ENCODE results near the gene C22orf15. TPM values are rescaled to one million over a fixed set of nuclear protein-coding genes. Genes with fewer than 3 reads are reported as not detected.

Gene C22orf15
- total and polyA plus RNA-seq, 2 of the 8 experiments (the other 6 are each of a cell fraction or from before 2014, with no cell fraction given), result 4.2 to 4.9 TPM

DNA sequence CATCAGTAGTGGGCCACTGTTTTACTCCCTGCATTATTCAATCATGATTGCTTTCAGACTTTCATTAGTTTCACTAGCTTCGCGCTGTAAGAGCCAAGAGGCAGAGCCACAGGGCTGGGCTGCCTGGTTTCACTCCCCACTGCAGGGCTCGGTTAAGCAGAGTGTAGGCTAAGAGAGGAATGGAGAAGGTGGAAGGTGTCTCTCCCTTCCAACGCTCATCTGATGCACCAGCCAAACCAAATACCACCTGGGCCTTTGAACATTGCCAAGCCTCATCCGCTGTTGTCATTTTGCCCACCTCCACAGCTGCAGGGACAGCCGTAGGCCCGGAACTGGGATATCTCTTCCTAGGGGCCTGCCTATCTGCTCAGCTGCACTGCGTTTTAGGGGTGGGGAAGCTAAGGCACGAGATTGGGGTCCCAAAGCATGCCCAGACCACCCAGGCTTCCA, 23.5 kb downstream of the C22orf15 start:
- H2BK5ac ChIP-seq (ENCODE audit: low read depth, low read length), result peak overlapping the region; percentile 90
- no peak overlapping the region for H2BK20ac ChIP-seq (ENCODE audit: low read length)
- no peak overlapping the region for H3K56ac ChIP-seq (replicated peaks; ENCODE audit: insufficient read length, low read depth, low read length)
- H2BK12ac ChIP-seq (ENCODE audit: low read depth, low read length), result peak overlapping the region; percentile 34
- H3K79me1 ChIP-seq (ENCODE audit: low read depth, low read length), result peaks cover 3% of the 10 kb centered on the region; the same call in 1 of the 2 replicates
- no peak overlapping the region for H3K23ac ChIP-seq (ENCODE audit: insufficient read length)
- peak overlapping the region; percentile 79 to 87 (median 82) for H3K4me3 ChIP-seq (ENCODE audit: extremely low read depth in 1 of 4, insufficient read depth in 2 of 4, low read depth in 3 of 4, low read length in 4 of 4)
- H4K8ac ChIP-seq (ENCODE audit: extremely low read depth, insufficient read depth, low read length), result peak overlapping the region; percentile 93
- peak overlapping the region; percentile 76; the same call in 1 of the 2 replicates for H2AFZ ChIP-seq (ENCODE audit: low read length)
- peak overlapping the region; percentile 89 for H4K5ac ChIP-seq (ENCODE audit: insufficient read length, low read depth, low read length)
- peak in 1 of 2 experiments; percentile 57 for DNase-seq (ENCODE audit: low read depth in 1 of 2, low spot score in 2 of 2)
- H3K4ac ChIP-seq (replicated peaks; ENCODE audit: insufficient read length, low read depth, low read length), result no peak overlapping the region
- H3K36me3 ChIP-seq (ENCODE audit: control insufficient read depth in 2 of 4, insufficient read depth in 4 of 4, low read length in 3 of 4), result no peaks in the 10 kb centered on the region
- peaks cover 2 to 12% of the 10 kb centered on the region in 2 experiments for H4K20me1 ChIP-seq (replicated peaks in 1 of 2; ENCODE audit: control insufficient read depth in 1 of 2, insufficient read depth in 2 of 2, low read length in 2 of 2)
- 76% methylated on average over 9 of the region's 9 CpGs; no CpG with 5 or more reads in 1 of the 2 experiments for WGBS, 2 experiments (ENCODE audit: extremely low coverage in 1 of 2, insufficient coverage in 1 of 2, insufficient read length in 1 of 2, insufficient replicate concordance in 2 of 2, low coverage in 1 of 2, low lambda C conversion rate in 2 of 2, missing lambda C conversion rate in 1 of 2)
- 0 out of 2 replicates have a peak overlapping the region, but pooled peaks have one; percentile 19 for H3K27ac ChIP-seq (ENCODE audit: low read depth, low read length)
- H2BK120ac ChIP-seq (replicated peaks; ENCODE audit: low read depth, low read length), result no peak overlapping the region
- H2AK5ac ChIP-seq (ENCODE audit: low read depth, low read length), result no peak overlapping the region
- TF ChIP-seq SAP30 (IDR thresholded peaks at IDR 0.05; ENCODE audit: insufficient read depth, insufficient replicate concordance, low read length) (no peak), SRF (IDR thresholded peaks at IDR 0.05; ENCODE audit: low read depth, low read length) (no peak), CBX8 (IDR thresholded peaks at IDR 0.05; ENCODE audit: borderline replicate concordance, low read depth, low read length) (no peak), CBX5 (IDR thresholded peaks at IDR 0.05; ENCODE audit: low read depth, low read length) (no peak), ASH2L (IDR thresholded peaks at IDR 0.05; ENCODE audit: low read length) (no peak)
- 0 out of 2 replicates have a peak overlapping the region, but pooled peaks have one; percentile 25 for H2BK15ac ChIP-seq (ENCODE audit: low read length)
- no peak overlapping the region for H3K14ac ChIP-seq (ENCODE audit: insufficient read length)
- CTCF ChIA-PET (ENCODE audit: partially characterized antibody), result interaction anchor here (0.6 to 6.4 kb wide), 3 partner anchors 10 to 196 kb away, joined by 5 to 47 read pairs (median 42); partner anchors contain the start of genes CHCHD10 and MMP11
- peaks cover 22 to 39% of the 10 kb centered on the region in 2 experiments for H3K79me2 ChIP-seq (ENCODE audit: control insufficient read depth in 1 of 2, insufficient read depth in 2 of 2, low read length in 2 of 2)
- POLR2A ChIA-PET (ENCODE audit: partially characterized antibody), result interaction anchor here (0.6 to 4.5 kb wide), 8 partner anchors 8 to 94 kb away, joined by 3 to 45 read pairs (median 5); partner anchors contain the start of gene MMP11
- H3K23me2 ChIP-seq (ENCODE audit: low read depth, low read length), result peaks cover 3% of the 10 kb centered on the region; the same call in 1 of the 2 replicates
- H3K27me3 ChIP-seq (replicated peaks in 1 of 4; ENCODE audit: control insufficient read depth in 3 of 4, extremely low read depth in 1 of 4, insufficient read depth in 3 of 4, low read length in 3 of 4), result no peaks in the 10 kb centered on the region
- H3K9me3 ChIP-seq (ENCODE audit: insufficient read depth in 2 of 2, low read depth in 1 of 2, low read length in 1 of 2), result no peaks in the 10 kb centered on the region
- peak overlapping the region; percentile 4; the same call in 1 of the 2 replicates for H3K18ac ChIP-seq (ENCODE audit: extremely low read depth, low read length)
- peak overlapping the region in 3 of 4 experiments; percentile 52 to 82 (median 56); a peak in 5 of 7 replicates for H3K9ac ChIP-seq (replicated peaks in 1 of 4; ENCODE audit: extremely low read depth in 1 of 4, low read depth in 3 of 4, low read length in 3 of 4)
- peaks cover 0 to 12% (median 4%) of the 10 kb centered on the region in 4 experiments; a peak in 6 of 7 replicates for H3K4me1 ChIP-seq (replicated peaks in 1 of 4; ENCODE audit: control insufficient read depth in 3 of 4, insufficient read depth in 4 of 4, low read length in 3 of 4)
- peak overlapping the region; percentile 64 to 71 for H3K4me2 ChIP-seq (ENCODE audit: insufficient read depth in 1 of 2, low read depth in 2 of 2, low read length in 2 of 2)
- H4K91ac ChIP-seq (replicated peaks; ENCODE audit: insufficient read length, low read length), result peak overlapping the region; percentile 9
- FAIRE-seq, result no peak

All from H1 (cell line).